Central memory CD8-positive, alpha-beta T cell (primary cell): ENCODE data around the gene WDR36.
A peak's percentile ranks its signal among the peaks of the same experiment; 100 is the strongest.

ENCODE experiments used
- ATAC-seq: fragments of 150-1000 bp; cut with Tn5 transposase; replicated peaks from 2 replicates; pipeline ENCODE4 v1.10.0; 2022; ENCODE audit warnings: mild to moderate bottlenecking, moderate FRiP score, moderate number of reproducible peaks; ENCODE audit not compliant: poor library complexity, severe bottlenecking; ENCODE audit errors: extremely low read depth
- DNase-seq, 2 donors: peaks; one replicate each; pipeline ENCODE4 v3.0.0; 2021; ENCODE audit warnings: low spot score in 2 of 2
- H3K27ac Mint-ChIP-seq: one replicate; pipeline ENCODE4 v1.8.0; 2022; ENCODE audit warnings: low read depth, mild to moderate bottlenecking, moderate library complexity, mixed read lengths
- H3K27me3 Mint-ChIP-seq: one replicate; pipeline ENCODE4 v1.8.0; 2022; ENCODE audit warnings: mixed read lengths
- H3K36me3 Mint-ChIP-seq: one replicate; pipeline ENCODE4 v1.8.0; 2022; ENCODE audit warnings: mild to moderate bottlenecking, moderate library complexity, mixed read lengths; ENCODE audit not compliant: insufficient read depth
- H3K4me1 Mint-ChIP-seq: one replicate; pipeline ENCODE4 v1.8.0; 2022; ENCODE audit warnings: mixed read lengths
- H3K4me3 Mint-ChIP-seq: one replicate; pipeline ENCODE4 v1.8.0; 2022; ENCODE audit warnings: mild to moderate bottlenecking, moderate library complexity, mixed read lengths
- H3K9me3 Mint-ChIP-seq: one replicate; pipeline ENCODE4 v1.8.0; 2022; ENCODE audit warnings: mixed read lengths

WDR36 gene

GRCh38 chr5:111147502-111147901, 55.4 kb downstream of the WDR36 start:
- H3K4me3 Mint-ChIP-seq, result no peak overlapping the region
- H3K9me3 Mint-ChIP-seq, result no peaks in the 10 kb centered on the region
- peaks cover 4% of the 10 kb centered on the region for H3K27me3 Mint-ChIP-seq
- H3K36me3 Mint-ChIP-seq, result no peaks in the 10 kb centered on the region
- DNase-seq, result no peak
- no peaks in the 10 kb centered on the region for H3K4me1 Mint-ChIP-seq
- no peak overlapping the region for H3K27ac Mint-ChIP-seq
- no peak for ATAC-seq

GRCh38 chr5:111151998-111152397, 59.9 kb downstream of the WDR36 start:
- ATAC-seq (no peak), DNase-seq (no peak)
- Mint-ChIP-seq H3K4me3 (no peak overlapping the region), H3K4me1 (no peaks in the 10 kb centered on the region), H3K36me3 (no peaks in the 10 kb centered on the region), H3K27me3 (peaks cover 11% of the 10 kb centered on the region), H3K27ac (no peak overlapping the region), H3K9me3 (no peaks in the 10 kb centered on the region)

- DNase-seq (no peak), ATAC-seq (no peak)
- no peak overlapping the region for H3K4me3 Mint-ChIP-seq
- H3K9me3 Mint-ChIP-seq, result no peaks in the 10 kb centered on the region
- peaks cover 11% of the 10 kb centered on the region for H3K27me3 Mint-ChIP-seq
- H3K36me3 Mint-ChIP-seq, result no peaks in the 10 kb centered on the region
- H3K27ac Mint-ChIP-seq, result no peak overlapping the region
- H3K4me1 Mint-ChIP-seq, result no peaks in the 10 kb centered on the region
Measured at GRCh38 chr5:111153483-111153882, 61.3 kb downstream of the WDR36 start.

GRCh38 chr5:111153945-111154344, 61.8 kb downstream of the WDR36 start:
- ATAC-seq (no peak), DNase-seq (no peak)
- no peaks in the 10 kb centered on the region for H3K9me3 Mint-ChIP-seq
- H3K36me3 Mint-ChIP-seq, result no peaks in the 10 kb centered on the region
- no peaks in the 10 kb centered on the region for H3K4me1 Mint-ChIP-seq
- peaks cover 11% of the 10 kb centered on the region for H3K27me3 Mint-ChIP-seq
- H3K27ac Mint-ChIP-seq, result no peak overlapping the region
- H3K4me3 Mint-ChIP-seq, result no peak overlapping the region

GRCh38 chr5:111158105-111158744, 66.1 kb downstream of the WDR36 start:
- no peaks in the 10 kb centered on the region for H3K27me3 Mint-ChIP-seq
- DNase-seq, result peak; percentile 61 to 72
- H3K9me3 Mint-ChIP-seq, result no peaks in the 10 kb centered on the region
- no peak overlapping the region for H3K27ac Mint-ChIP-seq
- peak; percentile 62 for ATAC-seq
- H3K36me3 Mint-ChIP-seq, result no peaks in the 10 kb centered on the region
- H3K4me3 Mint-ChIP-seq, result no peak overlapping the region
- H3K4me1 Mint-ChIP-seq, result no peaks in the 10 kb centered on the region

- no peaks in the 10 kb centered on the region for H3K36me3 Mint-ChIP-seq
- ATAC-seq (no peak), DNase-seq (no peak)
- no peak overlapping the region for H3K4me3 Mint-ChIP-seq
- no peaks in the 10 kb centered on the region for H3K27me3 Mint-ChIP-seq
- no peaks in the 10 kb centered on the region for H3K9me3 Mint-ChIP-seq
- no peak overlapping the region for H3K27ac Mint-ChIP-seq
- H3K4me1 Mint-ChIP-seq, result no peaks in the 10 kb centered on the region
Measured at GRCh38 chr5:111159845-111160244, 67.7 kb downstream of the WDR36 start.

- ATAC-seq, result no peak
- H3K36me3 Mint-ChIP-seq, result no peaks in the 10 kb centered on the region
- no peak for DNase-seq
- H3K4me3 Mint-ChIP-seq, result no peak overlapping the region
- H3K4me1 Mint-ChIP-seq, result no peaks in the 10 kb centered on the region
- H3K9me3 Mint-ChIP-seq, result no peaks in the 10 kb centered on the region
- no peaks in the 10 kb centered on the region for H3K27me3 Mint-ChIP-seq
- no peak overlapping the region for H3K27ac Mint-ChIP-seq
Measured at GRCh38 chr5:111163000-111163399, 70.9 kb downstream of the WDR36 start.

- H3K4me1 Mint-ChIP-seq, result no peaks in the 10 kb centered on the region
- H3K4me3 Mint-ChIP-seq, result no peak overlapping the region
- H3K27me3 Mint-ChIP-seq, result no peaks in the 10 kb centered on the region
- H3K9me3 Mint-ChIP-seq, result no peaks in the 10 kb centered on the region
- no peak overlapping the region for H3K27ac Mint-ChIP-seq
- DNase-seq, result no peak
- H3K36me3 Mint-ChIP-seq, result no peaks in the 10 kb centered on the region
- no peak for ATAC-seq
Measured at GRCh38 chr5:111165058-111165457, 72.9 kb downstream of the WDR36 start.

- Mint-ChIP-seq H3K36me3 (no peaks in the 10 kb centered on the region), H3K4me1 (no peaks in the 10 kb centered on the region), H3K27ac (no peak overlapping the region), H3K9me3 (no peaks in the 10 kb centered on the region), H3K4me3 (no peak overlapping the region), H3K27me3 (no peaks in the 10 kb centered on the region)
- no peak for DNase-seq
- no peak for ATAC-seq
Measured at GRCh38 chr5:111167551-111167950, 75.4 kb downstream of the WDR36 start.

- H3K4me3 Mint-ChIP-seq, result no peak overlapping the region
- no peaks in the 10 kb centered on the region for H3K36me3 Mint-ChIP-seq
- no peaks in the 10 kb centered on the region for H3K9me3 Mint-ChIP-seq
- H3K27me3 Mint-ChIP-seq, result no peaks in the 10 kb centered on the region
- no peak overlapping the region for H3K27ac Mint-ChIP-seq
- DNase-seq (no peak), ATAC-seq (no peak)
- no peaks in the 10 kb centered on the region for H3K4me1 Mint-ChIP-seq
Measured at GRCh38 chr5:111168608-111169007, 76.5 kb downstream of the WDR36 start.

GRCh38 chr5:111169269-111169668, 77.1 kb downstream of the WDR36 start:
- Mint-ChIP-seq H3K36me3 (no peaks in the 10 kb centered on the region), H3K4me3 (no peak overlapping the region), H3K4me1 (no peaks in the 10 kb centered on the region), H3K9me3 (no peaks in the 10 kb centered on the region), H3K27me3 (no peaks in the 10 kb centered on the region), H3K27ac (no peak overlapping the region)
- DNase-seq (no peak), ATAC-seq (no peak)

- Mint-ChIP-seq H3K9me3 (no peaks in the 10 kb centered on the region), H3K27me3 (no peaks in the 10 kb centered on the region), H3K36me3 (no peaks in the 10 kb centered on the region), H3K27ac (no peak overlapping the region), H3K4me3 (no peak overlapping the region), H3K4me1 (no peaks in the 10 kb centered on the region)
- DNase-seq, result no peak
- no peak for ATAC-seq
Measured at GRCh38 chr5:111170279-111170678, 78.1 kb downstream of the WDR36 start.

- ATAC-seq (no peak), DNase-seq (no peak)
- Mint-ChIP-seq H3K9me3 (no peaks in the 10 kb centered on the region), H3K27ac (no peak overlapping the region), H3K36me3 (no peaks in the 10 kb centered on the region), H3K4me1 (no peaks in the 10 kb centered on the region), H3K4me3 (no peak overlapping the region), H3K27me3 (no peaks in the 10 kb centered on the region)
Measured at GRCh38 chr5:111172504-111172903, 80.4 kb downstream of the WDR36 start.

GRCh38 chr5:111173476-111173875, 81.3 kb downstream of the WDR36 start:
- DNase-seq (no peak), ATAC-seq (no peak)
- Mint-ChIP-seq H3K27ac (no peak overlapping the region), H3K27me3 (no peaks in the 10 kb centered on the region), H3K36me3 (no peaks in the 10 kb centered on the region), H3K9me3 (no peaks in the 10 kb centered on the region), H3K4me1 (no peaks in the 10 kb centered on the region), H3K4me3 (no peak overlapping the region)
